Lung (tissue), 12 donors: ENCODE measurements around the gene LTB4R. TPM values are rescaled to one million over a fixed set of nuclear protein-coding genes. Genes with fewer than 3 reads are reported as not detected.

Source experiments
- ATAC-seq: fragments of 200-7000 bp; cut with Tn5 transposase; one replicate; pipeline ENCODE4 v1.9.1; 2020; ENCODE audit warnings: moderate number of reproducible peaks; ENCODE audit not compliant: insufficient read depth, low FRiP score
- DNase-seq, 3 donors: peaks; one replicate each; pipeline ENCODE4 v3.0.0-alpha.2; 2013 to 2017
- H3K27ac ChIP-seq, 2 donors: one replicate each; pipeline ENCODE4 v1.5.1; 2013; ENCODE audit warnings: mild to moderate bottlenecking in 2 of 2, moderate library complexity in 2 of 2, control low read depth in 1 of 2, inconsistent platforms in 1 of 2, low read depth in 1 of 2, low read length in 1 of 2
- H3K27me3 ChIP-seq, 3 donors: one replicate each; pipeline ENCODE4 v1.5.1; 2013; ENCODE audit warnings: low read length in 2 of 3; ENCODE audit not compliant: control insufficient read depth in 3 of 3, insufficient read depth in 3 of 3
- H3K36me3 ChIP-seq, 4 donors: one replicate each; pipeline ENCODE4 v1.5.1; 2013; ENCODE audit warnings: low read length in 4 of 4, mild to moderate bottlenecking in 1 of 4, moderate library complexity in 1 of 4; ENCODE audit not compliant: control insufficient read depth in 4 of 4, insufficient read depth in 4 of 4
- H3K4me1 ChIP-seq, 5 donors: one replicate each; pipeline ENCODE4 v1.5.1; 2013; ENCODE audit warnings: low read length in 5 of 5, mild to moderate bottlenecking in 2 of 5, moderate library complexity in 1 of 5; ENCODE audit not compliant: control insufficient read depth in 5 of 5, insufficient read depth in 5 of 5
- H3K4me3 ChIP-seq: one replicate; pipeline ENCODE4 v1.5.1; 2013; ENCODE audit warnings: mild to moderate bottlenecking, control low read depth, moderate library complexity
- H3K9ac ChIP-seq, 2 donors: one replicate each; pipeline ENCODE4 v1.5.1; 2013; ENCODE audit warnings: low read length in 2 of 2, control low read depth in 1 of 2; ENCODE audit not compliant: insufficient read depth in 1 of 2
- H3K9me3 ChIP-seq, 4 donors: one replicate each; pipeline ENCODE4 v1.5.1; 2013; ENCODE audit warnings: low read length in 3 of 4, mild to moderate bottlenecking in 1 of 4, moderate library complexity in 1 of 4; ENCODE audit not compliant: control insufficient read depth in 4 of 4, insufficient read depth in 3 of 4
- CTCF ChIP-seq: IDR thresholded peaks from 2 replicates; pipeline ENCODE4 v1.5.1; 2012; ENCODE audit warnings: mild to moderate bottlenecking; ENCODE audit errors: control extremely low read depth, extremely low read depth
- WGBS, 2 donors: extraction: QIAGEN DNeasy Blood & Tissue Kit; methylation state at CpG; one replicate each; pipeline ENCODE4 v1.1.7; 2013; 5-methylcytosine and 5-hydroxymethylcytosine counted together
- polyA plus RNA-seq, 2 donors: library from polyadenylated mRNA; stranded (reverse); fragments of 200-250 nt; gene quantifications; one replicate each; pipeline ENCODE4 v1.2.1, GENCODE V29; 2013
- total RNA-seq, 2 donors: library from RNA; depleted of rRNA in 1 of 2; stranded (reverse); fragments of >200 nt in 1 of 2; gene quantifications; one replicate each; pipeline ENCODE4 v1.2.1, GENCODE V29; 2014 to 2021
- donor health status: control.
- donor health status: control.
- donor health status: Bipolar disorder and iron deficiency.
- donor health status: healthy.
- donor health status: DM: yes; HTN: yes; CAD: no.

The LTB4R gene
- total and polyA plus RNA-seq, 4 donors, result 4.4 to 47.0 (median 11.0) TPM

- 49 to 63% methylated on average over 12 of the region's 12 CpGs for WGBS, 2 donors
- Histone ChIP-seq H3K4me3 (no peak overlapping the region), H3K4me1 (peaks cover 0 to 31% (median 15%) of the 10 kb centered on the region in 5 donors), H3K27me3 (peaks cover 0 to 69% (median 57%) of the 10 kb centered on the region in 3 donors), H3K27ac (peak overlapping the region in 1 of 2 donors; percentile 82), H3K36me3 (peaks cover 0 to 5% (median 0%) of the 10 kb centered on the region in 4 donors), H3K9ac (no peak overlapping the region), H3K9me3 (no peaks in the 10 kb centered on the region)
- ATAC-seq, result no peak
- TF ChIP-seq CTCF, result no peak
- peak in 1 of 3 donors; percentile 25 for DNase-seq
These were observed 24.3 kb downstream of the LTB4R start for GRCh38 chr14:24335461-24336171.

GRCh38 chr14:24337144-24337823 is 26.0 kb downstream of the LTB4R start:
- ATAC-seq (no peak), DNase-seq (no peak)
- no peak overlapping the region for H3K9ac ChIP-seq

GRCh38 chr14:24337824-24338175 is 26.5 kb downstream of the LTB4R start:
- Histone ChIP-seq H3K36me3 (peaks cover 0 to 5% (median 0%) of the 10 kb centered on the region in 4 donors), H3K4me1 (peaks cover 0 to 23% (median 15%) of the 10 kb centered on the region in 5 donors), H3K27ac (no peak overlapping the region), H3K27me3 (peaks cover 0 to 71% (median 54%) of the 10 kb centered on the region in 3 donors), H3K9me3 (no peaks in the 10 kb centered on the region), H3K9ac (no peak overlapping the region), H3K4me3 (no peak overlapping the region)
- TF ChIP-seq CTCF, result no peak
- ATAC-seq (no peak), DNase-seq (no peak)
- 95 to 96% methylated on average over 8 of the region's 8 CpGs for whole genome bisulfite sequencing, 2 donors

More at GRCh38 chr14:24337144-24337823, 26.0 kb downstream of the LTB4R start:
- Histone ChIP-seq H3K4me3 (no peak overlapping the region), H3K27me3 (peaks cover 0 to 74% (median 56%) of the 10 kb centered on the region in 3 donors), H3K27ac (no peak overlapping the region), H3K4me1 (peaks cover 0 to 28% (median 15%) of the 10 kb centered on the region in 5 donors), H3K36me3 (peaks cover 0 to 5% (median 0%) of the 10 kb centered on the region in 4 donors), H3K9me3 (no peaks in the 10 kb centered on the region)
- no peak for TF ChIP-seq CTCF
- 91 to 94% methylated on average over 7 of the region's 7 CpGs for WGBS, 2 donors
